Astrocyte (in vitro differentiated cells and primary cell): ENCODE measurements around the gene ZNF408. TPM values are rescaled to one million over a fixed set of nuclear protein-coding genes. Genes with fewer than 3 reads are reported as not detected.

Experiments
- DNase-seq: peaks from one replicate; pipeline ENCODE4 v3.0.0-alpha.2; 2010; ENCODE audit warnings: low read depth
- FAIRE-seq: peaks from 2 replicates; lab custom pipeline; 2011; peaks lifted over from hg19 to GRCh38; lab: Jason Lieb, UNC
- H2AFZ ChIP-seq: 2 replicates; pipeline ENCODE4 v1.6.0; 2012; ENCODE audit warnings: low read depth, low read length, inconsistent platforms
- H3K27ac ChIP-seq: 2 replicates; pipeline ENCODE4 v1.5.1; 2011; ENCODE audit warnings: low read depth, low read length, inconsistent platforms
- H3K27me3 ChIP-seq: 2 replicates; pipeline ENCODE4 v1.6.0; 2011; ENCODE audit warnings: low read length, inconsistent platforms; ENCODE audit not compliant: insufficient read depth
- H3K36me3 ChIP-seq: 2 replicates; pipeline ENCODE4 v1.5.1; 2011; ENCODE audit warnings: low read length, inconsistent platforms; ENCODE audit not compliant: insufficient read depth
- H3K4me1 ChIP-seq: 2 replicates; pipeline ENCODE4 v1.5.1; 2011; ENCODE audit warnings: low read length, inconsistent platforms; ENCODE audit not compliant: insufficient read depth
- H3K4me2 ChIP-seq: 2 replicates; pipeline ENCODE4 v1.6.0; 2012; ENCODE audit warnings: low read length, inconsistent platforms
- H3K4me3 ChIP-seq: 2 replicates; pipeline ENCODE4 v1.5.1; 2011; ENCODE audit warnings: low read depth, mild to moderate bottlenecking, low read length, inconsistent platforms; ENCODE audit not compliant: insufficient read depth
- H3K79me2 ChIP-seq: 2 replicates; pipeline ENCODE4 v1.6.0; 2012; ENCODE audit warnings: mild to moderate bottlenecking, low read length, inconsistent platforms; ENCODE audit not compliant: insufficient read depth
- H3K9ac ChIP-seq: 2 replicates; pipeline ENCODE4 v1.6.0; 2012; ENCODE audit warnings: mild to moderate bottlenecking, low read length, inconsistent platforms
- H3K9me3 ChIP-seq: 2 replicates; pipeline ENCODE4 v1.5.1; 2012; ENCODE audit warnings: low read depth, mild to moderate bottlenecking, low read length, inconsistent platforms; ENCODE audit not compliant: insufficient read depth
- H4K20me1 ChIP-seq: 2 replicates; pipeline ENCODE4 v1.6.0; 2012; ENCODE audit warnings: low read length, inconsistent platforms; ENCODE audit not compliant: insufficient read depth
- H3K27ac Mint-ChIP-seq: one replicate; pipeline ENCODE4 v1.8.0; 2021; ENCODE audit warnings: mild to moderate bottlenecking, mixed read lengths; ENCODE audit not compliant: unreplicated experiment
- H3K27me3 Mint-ChIP-seq: one replicate; pipeline ENCODE4 v1.8.0; 2021; ENCODE audit warnings: low read depth, mixed read lengths; ENCODE audit not compliant: unreplicated experiment
- H3K36me3 Mint-ChIP-seq: one replicate; pipeline ENCODE4 v1.8.0; 2021; ENCODE audit warnings: low read depth, mixed read lengths; ENCODE audit not compliant: unreplicated experiment
- H3K4me1 Mint-ChIP-seq: one replicate; pipeline ENCODE4 v1.8.0; 2021; ENCODE audit warnings: low read depth, mixed read lengths; ENCODE audit not compliant: unreplicated experiment
- H3K4me3 Mint-ChIP-seq: one replicate; pipeline ENCODE4 v1.8.0; 2021; ENCODE audit warnings: mild to moderate bottlenecking, moderate library complexity, mixed read lengths; ENCODE audit not compliant: unreplicated experiment
- H3K9me3 Mint-ChIP-seq: one replicate; pipeline ENCODE4 v1.8.0; 2021; ENCODE audit warnings: mild to moderate bottlenecking, mixed read lengths; ENCODE audit not compliant: unreplicated experiment
- CTCF ChIP-seq: IDR thresholded peaks from 2 replicates; pipeline ENCODE4 v1.5.1; 2011; ENCODE audit warnings: low read depth, mild to moderate bottlenecking, inconsistent platforms, low read length, moderate library complexity; ENCODE audit not compliant: insufficient read depth
- EZH2 ChIP-seq: IDR thresholded peaks from 2 replicates; pipeline ENCODE4 v1.6.1; 2012; ENCODE audit warnings: mild to moderate bottlenecking, low read length, inconsistent platforms; ENCODE audit not compliant: insufficient read depth
- total RNA-seq: library from RNA; stranded (reverse); gene quantifications from 2 replicates; pipeline ENCODE4 v1.2.1, GENCODE V29; 2021

Gene ZNF408
- total RNA-seq, 1 donor from 2014 or later: 18.3 TPM

GRCh38 chr11:46679241-46680163 is 21.3 kb upstream of the ZNF408 start:
- Histone ChIP-seq H3K27ac (no peak overlapping the region), H3K27me3 (no peaks in the 10 kb centered on the region), H3K79me2 (peaks cover 6% of the 10 kb centered on the region), H4K20me1 (peaks cover 16% of the 10 kb centered on the region), H3K9me3 (no peaks in the 10 kb centered on the region), H3K4me3 (no peak overlapping the region), H3K36me3 (peaks cover 22% of the 10 kb centered on the region), H2AFZ (no peak overlapping the region), H3K9ac (no peak overlapping the region), H3K4me2 (no peak overlapping the region), H3K4me1 (peaks cover 19% of the 10 kb centered on the region)
- no peak overlapping the region for H3K27ac Mint-ChIP-seq
- peaks cover 20% of the 10 kb centered on the region for H3K4me1 Mint-ChIP-seq
- H3K27me3 Mint-ChIP-seq: no peaks in the 10 kb centered on the region
- DNase-seq (no peak), FAIRE-seq (no peak)
- H3K36me3 Mint-ChIP-seq: peaks cover 18% of the 10 kb centered on the region
- H3K9me3 Mint-ChIP-seq: no peaks in the 10 kb centered on the region
- H3K4me3 Mint-ChIP-seq: no peak overlapping the region
- TF ChIP-seq EZH2 (no peak), CTCF (no peak)

DNA sequence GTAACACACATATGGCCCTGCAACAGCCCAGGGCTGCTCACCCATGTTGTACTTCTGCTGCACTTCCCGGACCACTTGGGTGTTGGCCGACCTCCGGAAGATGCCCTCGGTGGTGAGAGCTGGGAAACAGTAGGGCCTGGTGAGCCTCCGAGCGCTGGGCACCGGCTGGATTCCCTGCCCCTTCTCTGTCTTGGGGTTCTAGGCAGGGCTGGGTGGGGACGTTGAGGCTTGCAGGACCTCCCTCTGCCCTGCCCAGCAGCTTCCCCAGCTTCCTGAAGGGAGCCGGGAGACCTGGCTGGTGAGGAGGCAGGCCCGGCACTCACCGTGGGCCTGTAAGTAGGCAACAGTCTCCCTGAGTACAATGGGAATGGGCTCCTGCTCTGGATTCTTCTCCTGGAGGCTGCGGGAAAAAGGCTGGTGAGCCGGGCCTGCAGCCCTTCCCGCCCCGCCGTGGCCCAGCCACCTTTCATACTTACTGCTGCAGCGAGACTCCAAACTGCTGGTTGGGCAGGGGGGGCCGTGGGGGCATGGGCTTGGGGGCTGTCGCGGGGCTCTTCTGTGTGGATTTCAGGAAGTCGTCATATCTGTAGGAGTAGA is 20.6 kb upstream of the ZNF408 start:
- Histone ChIP-seq H3K4me1 (peaks cover 13% of the 10 kb centered on the region), H3K27ac (no peak overlapping the region), H3K9me3 (no peaks in the 10 kb centered on the region), H3K4me3 (no peak overlapping the region), H4K20me1 (peaks cover 16% of the 10 kb centered on the region), H3K4me2 (no peak overlapping the region), H3K36me3 (peaks cover 22% of the 10 kb centered on the region), H3K27me3 (no peaks in the 10 kb centered on the region), H3K79me2 (peaks cover 6% of the 10 kb centered on the region), H2AFZ (no peak overlapping the region), H3K9ac (no peak overlapping the region)
- H3K36me3 Mint-ChIP-seq: peaks cover 17% of the 10 kb centered on the region
- DNase-seq (no peak), FAIRE-seq (no peak)
- no peak overlapping the region for H3K27ac Mint-ChIP-seq
- H3K27me3 Mint-ChIP-seq: no peaks in the 10 kb centered on the region
- no peaks in the 10 kb centered on the region for H3K9me3 Mint-ChIP-seq
- peaks cover 15% of the 10 kb centered on the region for H3K4me1 Mint-ChIP-seq
- no peak overlapping the region for H3K4me3 Mint-ChIP-seq
- TF ChIP-seq EZH2 (no peak), CTCF (no peak)

GRCh38 chr11:46680815-46681214 is 20.0 kb upstream of the ZNF408 start:
- no peak for TF ChIP-seq CTCF
- no peak for TF ChIP-seq EZH2
- no peak for FAIRE-seq

More at GRCh38 chr11:46680815-46681214, 20.0 kb upstream of the ZNF408 start:
- no peak overlapping the region for H3K9ac ChIP-seq
- H3K9me3 ChIP-seq: no peaks in the 10 kb centered on the region
- H2AFZ ChIP-seq: no peak overlapping the region
- Mint-ChIP-seq H3K4me3 (no peak overlapping the region), H3K9me3 (no peaks in the 10 kb centered on the region), H3K4me1 (peaks cover 13% of the 10 kb centered on the region), H3K27me3 (no peaks in the 10 kb centered on the region), H3K27ac (no peak overlapping the region), H3K36me3 (peaks cover 15% of the 10 kb centered on the region)
- H3K4me2 ChIP-seq: no peak overlapping the region
- DNase-seq: no peak
- H3K4me3 ChIP-seq: no peak overlapping the region
- peaks cover 7% of the 10 kb centered on the region for H3K4me1 ChIP-seq
- no peaks in the 10 kb centered on the region for H3K27me3 ChIP-seq
- H3K27ac ChIP-seq: no peak overlapping the region
- H3K36me3 ChIP-seq: peaks cover 22% of the 10 kb centered on the region
- H3K79me2 ChIP-seq: peaks cover 6% of the 10 kb centered on the region
- H4K20me1 ChIP-seq: peaks cover 16% of the 10 kb centered on the region
